H1 (cell line): Measurements from ENCODE around the gene C1GALT1C1L. TPM values are rescaled to one million over a fixed set of nuclear protein-coding genes. Genes with fewer than 3 reads are reported as not detected.

Source experiments
- CTCF ChIA-PET: fragments of 300-600 bp; sonication (Branson Sonifier 250); formaldehyde crosslinking; loops from one replicate; lab custom pipeline; 2021; ENCODE audit not compliant: partially characterized antibody; lab: Charles Lee
- POLR2A ChIA-PET: fragments of 300-600 bp; sonication (Branson Sonifier 250); formaldehyde crosslinking; loops from one replicate; lab custom pipeline; 2021; ENCODE audit warnings: inconsistent platforms; ENCODE audit not compliant: partially characterized antibody; lab: Charles Lee
- DNase-seq, 2 experiments: peaks; one replicate each; pipeline versions ENCODE4 v3.0.0 to v3.0.0-alpha.2; 2010 to 2022; ENCODE audit warnings: low spot score in 2 of 2, low read depth in 1 of 2, mixed read lengths in 1 of 2
- FAIRE-seq: peaks from 2 replicates; lab custom pipeline; 2011; peaks lifted over from hg19 to GRCh38; lab: Jason Lieb, UNC
- H2AFZ ChIP-seq: 2 replicates; pipeline ENCODE4 v1.8.1; 2012; ENCODE audit warnings: low read length, inconsistent platforms
- H2AK5ac ChIP-seq: 2 replicates; pipeline ENCODE4 v1.6.1; 2013; ENCODE audit warnings: low read depth, low read length
- H2BK120ac ChIP-seq: replicated peaks from 2 replicates; pipeline ENCODE3; 2013; ENCODE audit warnings: low read depth, low read length, inconsistent platforms
- H2BK12ac ChIP-seq: 2 replicates; pipeline ENCODE4 v1.6.1; 2013; ENCODE audit warnings: low read depth, low read length
- H2BK15ac ChIP-seq: 2 replicates; pipeline ENCODE4 v1.6.1; 2013; ENCODE audit warnings: low read length
- H2BK20ac ChIP-seq: 2 replicates; pipeline ENCODE4 v1.6.1; 2013; ENCODE audit warnings: low read length
- H2BK5ac ChIP-seq: 2 replicates; pipeline ENCODE4 v1.6.1; 2013; ENCODE audit warnings: low read depth, low read length
- H3K14ac ChIP-seq: 2 replicates; pipeline ENCODE4 v1.6.1; 2013; ENCODE audit warnings: inconsistent platforms; ENCODE audit not compliant: insufficient read length
- H3K18ac ChIP-seq: 2 replicates; pipeline ENCODE4 v1.6.1; 2013; ENCODE audit warnings: low read length; ENCODE audit errors: extremely low read depth
- H3K23ac ChIP-seq: 2 replicates; pipeline ENCODE4 v1.6.1; 2013; ENCODE audit warnings: inconsistent platforms; ENCODE audit not compliant: insufficient read length
- H3K23me2 ChIP-seq: 2 replicates; pipeline ENCODE4 v1.6.1; 2013; ENCODE audit warnings: low read depth, low read length
- H3K27ac ChIP-seq: 2 replicates; pipeline ENCODE4 v1.6.1; 2011; ENCODE audit warnings: low read depth, low read length, inconsistent platforms
- H3K27me3 ChIP-seq, 4 experiments: replicated peaks in 1 of 4; 1 replicate in 1 of 4; 2 replicates in 3 of 4; pipeline versions ENCODE4 v1.6.1 to v1.8.1; 2011 to 2013; ENCODE audit warnings: low read length in 3 of 4, mild to moderate bottlenecking in 3 of 4, inconsistent platforms in 2 of 4, mixed read lengths in 2 of 4, moderate library complexity in 1 of 4; ENCODE audit not compliant: control insufficient read depth in 3 of 4, insufficient read depth in 3 of 4; ENCODE audit errors: extremely low read depth in 1 of 4
- H3K36me3 ChIP-seq, 4 experiments: 2 replicates each; pipeline versions ENCODE4 v1.6.1 to v1.8.1; 2011 to 2013; ENCODE audit warnings: mild to moderate bottlenecking in 4 of 4, low read length in 3 of 4, moderate library complexity in 2 of 4, control low read depth in 1 of 4, inconsistent platforms in 1 of 4; ENCODE audit not compliant: insufficient read depth in 4 of 4, control insufficient read depth in 2 of 4
- H3K4ac ChIP-seq: replicated peaks from 2 replicates; pipeline ENCODE3; 2013; ENCODE audit warnings: low read length, low read depth, mixed read lengths, inconsistent platforms; ENCODE audit not compliant: insufficient read length
- H3K4me1 ChIP-seq, 4 experiments: replicated peaks in 1 of 4; 1 replicate in 1 of 4; 2 replicates in 3 of 4; pipeline versions ENCODE4 v1.6.1 to v1.8.1; 2011 to 2013; ENCODE audit warnings: low read length in 3 of 4, inconsistent platforms in 2 of 4, mixed read lengths in 1 of 4; ENCODE audit not compliant: insufficient read depth in 4 of 4, control insufficient read depth in 3 of 4
- H3K4me2 ChIP-seq, 2 experiments: 2 replicates each; pipeline versions ENCODE4 v1.6.1 to v1.8.1; 2011 to 2013; ENCODE audit warnings: low read depth in 2 of 2, low read length in 2 of 2, control low read depth in 1 of 2, inconsistent platforms in 1 of 2, mild to moderate bottlenecking in 1 of 2; ENCODE audit not compliant: insufficient read depth in 1 of 2
- H3K4me3 ChIP-seq, 4 experiments: fragments of 200-600, 300-600 bp in 1 of 4; sonication (generic), shearing (Covaris generic), sonication (Bioruptor Twin) in 1 of 4; 2 replicates each; pipeline versions ENCODE4 v1.5.1 to v1.8.1; 2011 to 2016; ENCODE audit warnings: low read length in 4 of 4, low read depth in 3 of 4, control low read depth in 2 of 4, inconsistent platforms in 2 of 4, mild to moderate bottlenecking in 2 of 4, mixed read lengths in 1 of 4, moderate library complexity in 1 of 4; ENCODE audit not compliant: insufficient read depth in 2 of 4; ENCODE audit errors: extremely low read depth in 1 of 4
- H3K56ac ChIP-seq: replicated peaks from 2 replicates; pipeline ENCODE3; 2013; ENCODE audit warnings: low read depth, mild to moderate bottlenecking, mixed read lengths, low read length, inconsistent platforms; ENCODE audit not compliant: insufficient read length
- H3K79me1 ChIP-seq: 2 replicates; pipeline ENCODE4 v1.6.1; 2013; ENCODE audit warnings: low read depth, low read length, control low read depth
- H3K79me2 ChIP-seq, 2 experiments: 2 replicates each; pipeline versions ENCODE4 v1.6.1 to v1.8.1; 2012 to 2013; ENCODE audit warnings: low read length in 2 of 2, mild to moderate bottlenecking in 2 of 2, inconsistent platforms in 1 of 2; ENCODE audit not compliant: insufficient read depth in 2 of 2, control insufficient read depth in 1 of 2
- H3K9ac ChIP-seq, 4 experiments: replicated peaks in 1 of 4; 1 replicate in 1 of 4; 2 replicates in 3 of 4; pipeline versions ENCODE4 v1.6.1 to v1.8.1; 2011 to 2013; ENCODE audit warnings: low read depth in 3 of 4, low read length in 3 of 4, control low read depth in 2 of 4, mild to moderate bottlenecking in 2 of 4, moderate library complexity in 2 of 4, inconsistent platforms in 1 of 4; ENCODE audit errors: extremely low read depth in 1 of 4
- H3K9me3 ChIP-seq, 2 experiments: 2 replicates each; pipeline versions ENCODE4 v1.6.1 to v1.8.1; 2012 to 2013; ENCODE audit warnings: mild to moderate bottlenecking in 2 of 2, moderate library complexity in 2 of 2, control low read depth in 1 of 2, inconsistent platforms in 1 of 2, low read depth in 1 of 2, low read length in 1 of 2, mixed read lengths in 1 of 2; ENCODE audit not compliant: insufficient read depth in 2 of 2
- H4K20me1 ChIP-seq, 2 experiments: replicated peaks in 1 of 2; 2 replicates each; pipeline versions ENCODE3 to v1.8.1; 2011 to 2013; ENCODE audit warnings: inconsistent platforms in 2 of 2, low read length in 2 of 2, mild to moderate bottlenecking in 1 of 2; ENCODE audit not compliant: insufficient read depth in 2 of 2, control insufficient read depth in 1 of 2
- H4K5ac ChIP-seq: 2 replicates; pipeline ENCODE4 v1.6.1; 2013; ENCODE audit warnings: low read length, low read depth, mixed read lengths, inconsistent platforms; ENCODE audit not compliant: insufficient read length
- H4K8ac ChIP-seq: 2 replicates; pipeline ENCODE4 v1.8.0; 2013; ENCODE audit warnings: mild to moderate bottlenecking, moderate library complexity, low read length, inconsistent platforms; ENCODE audit not compliant: insufficient read depth; ENCODE audit errors: extremely low read depth
- H4K91ac ChIP-seq: replicated peaks from 2 replicates; pipeline ENCODE3; 2013; ENCODE audit warnings: low read length, mixed read lengths, inconsistent platforms; ENCODE audit not compliant: insufficient read length
- EP300 ChIP-seq, 2 experiments: IDR thresholded peaks; 1 replicate in 1 of 2; 2 replicates in 1 of 2; pipeline ENCODE4 v1.6.1; 2011 to 2012; ENCODE audit warnings: low read depth in 2 of 2, low read length in 2 of 2, mild to moderate bottlenecking in 2 of 2, borderline replicate concordance in 1 of 2, inconsistent platforms in 1 of 2, moderate library complexity in 1 of 2
- EZH2 ChIP-seq: fragments of 200-600 bp; sonication (generic); IDR thresholded peaks from 2 replicates; pipeline ENCODE4 v1.7.1; 2012; ENCODE audit warnings: low read depth, mild to moderate bottlenecking, moderate library complexity, low read length, inconsistent platforms; ENCODE audit not compliant: severe bottlenecking
- PHF8 ChIP-seq: fragments of 200-600 bp; sonication (generic); conservative IDR thresholded peaks from 2 replicates; pipeline ENCODE4 v1.7.1; 2012; ENCODE audit warnings: low read depth, mild to moderate bottlenecking, inconsistent platforms, low read length, moderate library complexity
- RXRA ChIP-seq: IDR thresholded peaks from 2 replicates; pipeline ENCODE4 v1.6.1; 2011; ENCODE audit warnings: low read depth, mild to moderate bottlenecking, low read length, moderate library complexity; ENCODE audit not compliant: insufficient read depth
- SUZ12 ChIP-seq: fragments of 200-600 bp; sonication (generic); IDR thresholded peaks from 2 replicates; pipeline ENCODE4 v1.6.1; 2012; ENCODE audit warnings: mild to moderate bottlenecking, inconsistent platforms, low read length, moderate library complexity, mixed read lengths
- polyA plus RNA-seq, 7 experiments: library from polyadenylated mRNA; depleted of rRNA in 3 of 7; stranded (reverse) in 5 of 7; unstranded in 2 of 7; fragments of >200 nt in 5 of 7; fragments of 200-250 nt in 2 of 7; gene quantifications; 1 replicate in 5 of 7; 2 replicates in 1 of 7; 4 replicates in 1 of 7; pipeline versions ENCODE4 v1.2.1 to v1.2.3, GENCODE V29; 2011 to 2013; ENCODE audit warnings: missing spikeins in 2 of 7, mixed read lengths in 2 of 7
- total RNA-seq: library from RNA; stranded (reverse); fragmentation: NEBNext Ultra II Directional; extraction: Animal tissue kit (Norgen Biotek cat#: 25700); gene quantifications from 2 replicates; pipeline ENCODE4 v1.2.1, GENCODE V29; 2021
- TF ChIP-seq, protein P1 (sequence below): IDR thresholded peaks from 2 replicates; pipeline ENCODE4 v1.6.1; 2012; ENCODE audit warnings: inconsistent platforms

Gene C1GALT1C1L
- total and polyA plus RNA-seq, 2 of the 8 experiments (the other 6 are each of a cell fraction or from before 2014, with no cell fraction given), result 0.12 TPM; not detected in 1

DNA sequence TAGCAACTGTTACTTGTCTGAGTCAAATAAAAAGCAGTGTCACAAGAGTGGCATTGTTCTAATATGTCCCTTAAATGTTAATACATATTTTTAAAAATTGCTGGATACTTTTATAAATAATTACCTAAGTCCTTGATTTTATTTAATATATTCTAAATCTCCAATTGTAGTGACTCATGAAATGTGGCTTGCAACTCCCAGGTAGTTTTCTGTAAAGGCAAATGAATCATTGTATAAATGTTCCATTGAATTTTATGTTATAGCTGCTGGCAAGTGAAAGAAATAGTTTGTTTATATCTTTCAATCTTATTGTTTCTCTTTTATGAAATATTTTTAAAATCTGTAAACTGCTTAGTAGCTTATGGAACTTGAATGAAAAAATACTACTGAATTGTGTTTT lies 32.7 kb upstream of the C1GALT1C1L start:
- POLR2A ChIA-PET, result no interaction called here
- no peak overlapping the region for H4K5ac ChIP-seq
- no peak overlapping the region for H2BK15ac ChIP-seq
- no peak overlapping the region for H3K56ac ChIP-seq
- H3K9ac ChIP-seq, result no peak overlapping the region
- H3K4me2 ChIP-seq, result no peak overlapping the region
- CTCF ChIA-PET, result interaction anchor here (0.9 to 1.2 kb wide), 2 partner anchors 10 to 97 kb away, joined by 3 read pairs; no protein-coding TSS in a partner anchor
- H3K4me1 ChIP-seq, result peaks cover 0 to under 1% (median 0%) of the 10 kb centered on the region in 4 experiments; a peak in 1 of 7 replicates
- no peak overlapping the region for H4K91ac ChIP-seq
- no peak overlapping the region for H4K8ac ChIP-seq
- H2BK12ac ChIP-seq, result no peak overlapping the region
- no peaks in the 10 kb centered on the region for H3K23me2 ChIP-seq
- no peaks in the 10 kb centered on the region for H3K9me3 ChIP-seq
- H2BK120ac ChIP-seq, result no peak overlapping the region
- no peak overlapping the region for H2BK5ac ChIP-seq
- H3K79me1 ChIP-seq, result no peaks in the 10 kb centered on the region
- H2BK20ac ChIP-seq, result no peak overlapping the region
- no peak overlapping the region for H2AK5ac ChIP-seq
- H3K36me3 ChIP-seq, result no peaks in the 10 kb centered on the region
- H3K4ac ChIP-seq, result no peak overlapping the region
- no peaks in the 10 kb centered on the region for H4K20me1 ChIP-seq
- no peaks in the 10 kb centered on the region for H3K27me3 ChIP-seq
- H2AFZ ChIP-seq, result no peak overlapping the region
- no peak overlapping the region for H3K18ac ChIP-seq
- no peak overlapping the region for H3K27ac ChIP-seq
- no peak overlapping the region for H3K14ac ChIP-seq
- H3K23ac ChIP-seq, result no peak overlapping the region
- TF ChIP-seq EP300 (IDR thresholded peaks at IDR 0.05; ENCODE audit: borderline replicate concordance in 1 of 2, low read depth in 2 of 2, low read length in 2 of 2), result no peak
- TF ChIP-seq RXRA, result no peak
- TF ChIP-seq SUZ12, result no peak
- no peak for TF ChIP-seq EZH2
- no peak for TF ChIP-seq PHF8
- TF ChIP-seq, protein P1, sequence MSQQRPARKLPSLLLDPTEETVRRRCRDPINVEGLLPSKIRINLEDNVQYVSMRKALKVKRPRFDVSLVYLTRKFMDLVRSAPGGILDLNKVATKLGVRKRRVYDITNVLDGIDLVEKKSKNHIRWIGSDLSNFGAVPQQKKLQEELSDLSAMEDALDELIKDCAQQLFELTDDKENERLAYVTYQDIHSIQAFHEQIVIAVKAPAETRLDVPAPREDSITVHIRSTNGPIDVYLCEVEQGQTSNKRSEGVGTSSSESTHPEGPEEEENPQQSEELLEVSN, result no peak
- TF ChIP-seq, all 59 proteins: peak for 0
- H3K79me2 ChIP-seq, result no peaks in the 10 kb centered on the region
- no peak overlapping the region for H3K4me3 ChIP-seq
- no peak for FAIRE-seq
- no peak for DNase-seq
